ENCODE measurements around the gene CLEC16A. TPM values are rescaled to one million over a fixed set of nuclear protein-coding genes. Genes with fewer than 3 reads are reported as not detected.
"Not testable (repeated sequence)": the region's sequence is repeated elsewhere in the genome, so short reads cannot be mapped to it uniquely, and the experiment has no call there.

The CLEC16A gene
- polyA plus RNA-seq, 2 donors = 9.0 to 12.5 TPM

- WGBS, 2 donors = 34 to 36% methylated on average over 20 of the region's 20 CpGs
- Histone ChIP-seq H3K27ac (ENCODE audit: low read depth in 2 of 2, low read length in 1 of 2) (peak overlapping the region in 1 of 2 donors; percentile 26), H3K4me3 (ENCODE audit: low read depth in 1 of 2, low read length in 2 of 2) (no peak overlapping the region), H3K4me1 (ENCODE audit: control insufficient read depth in 2 of 2, insufficient read depth in 2 of 2, low read length in 1 of 2) (peaks cover 0 to 4% of the 10 kb centered on the region in 2 donors), H3K9me3 (ENCODE audit: control insufficient read depth in 2 of 2, insufficient read depth in 1 of 2, low read depth in 1 of 2, low read length in 1 of 2) (no peaks in the 10 kb centered on the region), H3K27me3 (ENCODE audit: control insufficient read depth in 1 of 2, insufficient read depth in 2 of 2, low read length in 2 of 2) (no peaks in the 10 kb centered on the region), H3K36me3 (ENCODE audit: control insufficient read depth in 2 of 2, insufficient read depth in 2 of 2, low read length in 1 of 2) (peaks cover 6 to 16% of the 10 kb centered on the region in 2 donors)
Measured at GRCh38 chr16:10964039-10964890, 19.9 kb downstream of the CLEC16A start.

DNA sequence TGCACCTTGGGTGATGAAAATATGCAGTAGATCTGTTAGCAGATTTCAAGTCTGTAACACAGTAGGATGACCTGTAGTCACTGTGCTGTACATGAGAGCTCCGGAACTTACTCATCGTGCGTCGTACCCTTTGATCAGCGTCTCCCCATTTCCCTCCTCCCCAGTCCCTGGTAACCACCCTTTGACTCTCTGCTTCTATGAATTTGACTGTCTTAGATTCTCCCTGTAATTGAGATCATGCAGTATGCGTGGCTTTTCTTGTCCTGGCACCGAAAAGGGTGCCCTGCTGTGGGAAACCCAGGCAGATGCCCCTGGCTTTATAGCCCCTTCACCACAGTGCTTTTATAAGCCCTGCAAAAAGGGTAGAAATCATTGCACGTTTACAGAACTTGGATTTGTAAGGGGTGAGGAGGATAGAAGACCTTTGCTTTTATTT lies 20.5 kb downstream of the CLEC16A start:
- no peak overlapping the region for H3K27ac ChIP-seq (ENCODE audit: low read depth in 2 of 2, low read length in 1 of 2)
- peaks cover 6 to 16% of the 10 kb centered on the region in 2 donors for H3K36me3 ChIP-seq (ENCODE audit: control insufficient read depth in 2 of 2, insufficient read depth in 2 of 2, low read length in 1 of 2)
- peaks cover 0 to 4% of the 10 kb centered on the region in 2 donors for H3K4me1 ChIP-seq (ENCODE audit: control insufficient read depth in 2 of 2, insufficient read depth in 2 of 2, low read length in 1 of 2)
- no peaks in the 10 kb centered on the region for H3K27me3 ChIP-seq (ENCODE audit: control insufficient read depth in 1 of 2, insufficient read depth in 2 of 2, low read length in 2 of 2)
- no peaks in the 10 kb centered on the region for H3K9me3 ChIP-seq (ENCODE audit: control insufficient read depth in 2 of 2, insufficient read depth in 1 of 2, low read depth in 1 of 2, low read length in 1 of 2)
- H3K4me3 ChIP-seq (ENCODE audit: low read depth in 1 of 2, low read length in 2 of 2) = no peak overlapping the region
- 84 to 87% methylated on average over 8 of the region's 8 CpGs for WGBS, 2 donors

DNA sequence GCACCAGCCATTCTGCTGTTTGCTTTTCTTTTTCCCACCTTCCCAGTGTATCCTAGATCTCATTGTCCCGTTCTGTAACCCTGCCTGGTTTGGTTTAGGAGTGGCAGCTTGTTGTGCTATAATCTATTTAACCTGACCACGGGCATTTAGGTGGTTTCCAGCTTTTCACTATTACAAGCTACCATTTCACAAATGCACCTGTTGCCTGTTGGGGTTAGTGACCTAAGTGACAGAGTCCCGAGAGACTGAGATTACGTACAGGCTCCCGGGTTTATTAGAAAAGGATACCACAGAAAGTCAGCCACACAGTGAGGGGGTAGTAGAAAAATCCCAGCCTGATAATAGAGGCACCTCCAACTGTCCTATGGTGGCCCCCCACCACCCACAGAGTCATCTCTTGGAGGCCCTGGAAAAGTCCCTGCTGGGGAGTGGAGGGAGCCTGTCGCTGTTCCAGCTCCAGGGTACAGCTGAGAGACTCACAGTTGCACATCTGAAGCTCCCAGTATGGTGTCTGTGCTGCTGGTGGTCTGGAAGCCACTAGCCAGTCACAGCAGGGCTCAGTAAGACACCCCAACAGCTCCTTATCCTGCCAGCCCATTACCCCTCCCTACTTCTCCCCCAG lies 21.2 kb downstream of the CLEC16A start:
- no peaks in the 10 kb centered on the region for H3K27me3 ChIP-seq (ENCODE audit: control insufficient read depth in 1 of 2, insufficient read depth in 2 of 2, low read length in 2 of 2)
- no peak overlapping the region for H3K4me3 ChIP-seq (ENCODE audit: low read depth in 1 of 2, low read length in 2 of 2)
- H3K4me1 ChIP-seq (ENCODE audit: control insufficient read depth in 2 of 2, insufficient read depth in 2 of 2, low read length in 1 of 2) = peaks cover 0 to 4% of the 10 kb centered on the region in 2 donors
- WGBS, 2 donors = 78 to 79% methylated on average over 6 of the region's 6 CpGs
- no peaks in the 10 kb centered on the region for H3K9me3 ChIP-seq (ENCODE audit: control insufficient read depth in 2 of 2, insufficient read depth in 1 of 2, low read depth in 1 of 2, low read length in 1 of 2)
- H3K36me3 ChIP-seq (ENCODE audit: control insufficient read depth in 2 of 2, insufficient read depth in 2 of 2, low read length in 1 of 2) = peaks cover 6 to 19% of the 10 kb centered on the region in 2 donors
- no peak overlapping the region for H3K27ac ChIP-seq (ENCODE audit: low read depth in 2 of 2, low read length in 1 of 2)

- 89% methylated on average over 5 of the region's 5 CpGs for WGBS, 2 donors
- Histone ChIP-seq H3K9me3 (ENCODE audit: control insufficient read depth in 2 of 2, insufficient read depth in 1 of 2, low read depth in 1 of 2, low read length in 1 of 2) (no peaks in the 10 kb centered on the region), H3K27me3 (ENCODE audit: control insufficient read depth in 1 of 2, insufficient read depth in 2 of 2, low read length in 2 of 2) (no peaks in the 10 kb centered on the region), H3K27ac (ENCODE audit: low read depth in 2 of 2, low read length in 1 of 2) (no peak overlapping the region), H3K4me1 (ENCODE audit: control insufficient read depth in 2 of 2, insufficient read depth in 2 of 2, low read length in 1 of 2) (peaks cover 0 to 4% of the 10 kb centered on the region in 2 donors), H3K4me3 (ENCODE audit: low read depth in 1 of 2, low read length in 2 of 2) (no peak overlapping the region), H3K36me3 (ENCODE audit: control insufficient read depth in 2 of 2, insufficient read depth in 2 of 2, low read length in 1 of 2) (peaks cover 6 to 19% of the 10 kb centered on the region in 2 donors)
Measured at GRCh38 chr16:10966129-10966528, 21.8 kb downstream of the CLEC16A start.

DNA sequence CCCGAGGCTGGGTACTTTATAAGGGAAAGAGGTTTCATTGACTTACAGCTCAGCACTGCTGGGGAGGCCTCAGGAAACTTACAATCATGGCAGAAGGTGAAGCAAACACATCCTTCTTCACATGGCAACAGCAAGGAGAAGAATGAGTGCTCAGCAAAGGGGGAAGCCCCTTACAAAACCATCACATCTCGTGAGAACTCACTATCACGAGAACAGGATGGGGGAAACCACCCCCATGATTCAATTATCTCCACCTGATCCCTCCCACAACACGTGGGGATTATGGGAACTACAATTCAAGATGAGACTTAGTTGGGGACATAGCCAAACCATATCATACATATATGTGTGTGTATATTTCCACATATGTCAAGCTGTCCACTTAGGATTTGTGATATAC lies 22.2 kb downstream of the CLEC16A start:
- not testable (repeated sequence) for H3K9me3 ChIP-seq (ENCODE audit: control insufficient read depth in 2 of 2, insufficient read depth in 1 of 2, low read depth in 1 of 2, low read length in 1 of 2); H3K27ac ChIP-seq (ENCODE audit: low read depth in 2 of 2, low read length in 1 of 2); H3K4me1 ChIP-seq (ENCODE audit: control insufficient read depth in 2 of 2, insufficient read depth in 2 of 2, low read length in 1 of 2); H3K27me3 ChIP-seq (ENCODE audit: control insufficient read depth in 1 of 2, insufficient read depth in 2 of 2, low read length in 2 of 2); H3K4me3 ChIP-seq (ENCODE audit: low read depth in 1 of 2, low read length in 2 of 2)
- WGBS, 2 donors = 61 to 63% methylated on average over 4 of the region's 4 CpGs
- peaks cover 6 to 19% of the 10 kb centered on the region in 2 donors for H3K36me3 ChIP-seq (ENCODE audit: control insufficient read depth in 2 of 2, insufficient read depth in 2 of 2, low read length in 1 of 2)

DNA sequence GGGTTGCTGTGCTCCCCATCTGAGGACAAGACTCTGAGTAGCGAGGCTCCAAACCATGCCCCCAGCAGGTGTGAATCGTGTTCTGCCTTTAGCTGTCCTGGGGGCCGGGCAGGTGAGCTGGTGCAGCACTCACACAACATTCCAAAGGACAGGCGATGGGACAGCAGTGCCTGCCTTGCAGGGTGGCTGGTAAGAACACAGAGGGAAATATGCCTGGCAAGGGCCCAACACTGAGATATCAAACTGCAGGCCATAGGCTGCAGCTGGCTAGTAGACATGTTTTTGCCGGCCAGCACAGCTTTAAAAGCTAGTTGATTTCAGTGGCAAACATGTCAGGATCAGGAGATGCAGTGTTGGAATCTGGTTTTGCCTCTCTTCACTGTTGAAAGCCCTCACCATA lies 23.6 kb downstream of the CLEC16A start:
- H3K4me1 ChIP-seq (ENCODE audit: control insufficient read depth in 2 of 2, insufficient read depth in 2 of 2, low read length in 1 of 2) = peaks cover 0 to 4% of the 10 kb centered on the region in 2 donors
- WGBS, 2 donors = 80 to 86% methylated on average over 5 of the region's 5 CpGs
- H3K36me3 ChIP-seq (ENCODE audit: control insufficient read depth in 2 of 2, insufficient read depth in 2 of 2, low read length in 1 of 2) = peaks cover 6 to 21% of the 10 kb centered on the region in 2 donors
- no peaks in the 10 kb centered on the region for H3K9me3 ChIP-seq (ENCODE audit: control insufficient read depth in 2 of 2, insufficient read depth in 1 of 2, low read depth in 1 of 2, low read length in 1 of 2)
- H3K27me3 ChIP-seq (ENCODE audit: control insufficient read depth in 1 of 2, insufficient read depth in 2 of 2, low read length in 2 of 2) = no peaks in the 10 kb centered on the region
- H3K27ac ChIP-seq (ENCODE audit: low read depth in 2 of 2, low read length in 1 of 2) = no peak overlapping the region
- H3K4me3 ChIP-seq (ENCODE audit: low read depth in 1 of 2, low read length in 2 of 2) = no peak overlapping the region

- no peak overlapping the region for H3K4me3 ChIP-seq (ENCODE audit: low read depth in 1 of 2, low read length in 2 of 2)
- H3K4me1 ChIP-seq (ENCODE audit: control insufficient read depth in 2 of 2, insufficient read depth in 2 of 2, low read length in 1 of 2) = peaks cover 0 to 4% of the 10 kb centered on the region in 2 donors
- WGBS, 2 donors = 90 to 97% methylated on average over 3 of the region's 3 CpGs
- H3K27me3 ChIP-seq (ENCODE audit: control insufficient read depth in 1 of 2, insufficient read depth in 2 of 2, low read length in 2 of 2) = no peaks in the 10 kb centered on the region
- H3K9me3 ChIP-seq (ENCODE audit: control insufficient read depth in 2 of 2, insufficient read depth in 1 of 2, low read depth in 1 of 2, low read length in 1 of 2) = no peaks in the 10 kb centered on the region
- no peak overlapping the region for H3K27ac ChIP-seq (ENCODE audit: low read depth in 2 of 2, low read length in 1 of 2)
- H3K36me3 ChIP-seq (ENCODE audit: control insufficient read depth in 2 of 2, insufficient read depth in 2 of 2, low read length in 1 of 2) = peaks cover 4 to 18% of the 10 kb centered on the region in 2 donors
Measured at GRCh38 chr16:10968498-10968897, 24.1 kb downstream of the CLEC16A start.

- H3K27ac ChIP-seq (ENCODE audit: low read depth in 2 of 2, low read length in 1 of 2) = no peak overlapping the region
- H3K27me3 ChIP-seq (ENCODE audit: control insufficient read depth in 1 of 2, insufficient read depth in 2 of 2, low read length in 2 of 2) = no peaks in the 10 kb centered on the region
- no peaks in the 10 kb centered on the region for H3K9me3 ChIP-seq (ENCODE audit: control insufficient read depth in 2 of 2, insufficient read depth in 1 of 2, low read depth in 1 of 2, low read length in 1 of 2)
- H3K4me1 ChIP-seq (ENCODE audit: control insufficient read depth in 2 of 2, insufficient read depth in 2 of 2, low read length in 1 of 2) = no peaks in the 10 kb centered on the region
- H3K4me3 ChIP-seq (ENCODE audit: low read depth in 1 of 2, low read length in 2 of 2) = no peak overlapping the region
- 56 to 58% methylated on average over 1 of the region's 1 CpG for WGBS, 2 donors
- peaks cover 0 to 16% of the 10 kb centered on the region in 2 donors for H3K36me3 ChIP-seq (ENCODE audit: control insufficient read depth in 2 of 2, insufficient read depth in 2 of 2, low read length in 1 of 2)
Measured at GRCh38 chr16:10969615-10970014, 25.3 kb downstream of the CLEC16A start.

DNA sequence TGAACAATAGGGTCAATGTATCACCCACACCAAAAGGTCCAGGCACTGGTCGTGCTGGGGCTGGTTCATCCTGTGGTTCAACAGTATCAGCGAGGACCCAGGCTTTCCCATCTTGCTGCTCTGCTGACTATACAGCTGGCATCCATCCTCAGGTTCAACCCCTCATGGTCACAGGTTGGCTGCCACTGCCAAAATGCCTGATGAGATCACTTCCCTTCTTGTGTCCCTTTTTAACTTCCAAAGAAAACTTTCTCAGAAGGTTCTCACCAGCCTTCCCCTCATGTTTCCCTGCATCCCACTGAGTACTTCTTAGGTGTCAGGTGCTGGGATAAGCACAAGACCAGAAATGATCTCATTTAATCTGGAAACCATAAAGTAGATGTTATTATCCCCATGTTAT lies 25.7 kb downstream of the CLEC16A start:
- no peaks in the 10 kb centered on the region for H3K9me3 ChIP-seq (ENCODE audit: control insufficient read depth in 2 of 2, insufficient read depth in 1 of 2, low read depth in 1 of 2, low read length in 1 of 2)
- no peak overlapping the region for H3K27ac ChIP-seq (ENCODE audit: low read depth in 2 of 2, low read length in 1 of 2)
- H3K4me1 ChIP-seq (ENCODE audit: control insufficient read depth in 2 of 2, insufficient read depth in 2 of 2, low read length in 1 of 2) = no peaks in the 10 kb centered on the region
- H3K36me3 ChIP-seq (ENCODE audit: control insufficient read depth in 2 of 2, insufficient read depth in 2 of 2, low read length in 1 of 2) = peaks cover 0 to 16% of the 10 kb centered on the region in 2 donors
- H3K4me3 ChIP-seq (ENCODE audit: low read depth in 1 of 2, low read length in 2 of 2) = no peak overlapping the region
- WGBS, 2 donors = 82 to 84% methylated on average over 2 of the region's 2 CpGs
- no peaks in the 10 kb centered on the region for H3K27me3 ChIP-seq (ENCODE audit: control insufficient read depth in 1 of 2, insufficient read depth in 2 of 2, low read length in 2 of 2)
